A549 (cell line): ENCODE measurements around the gene ZNF90. TPM values are rescaled to one million over a fixed set of nuclear protein-coding genes. Genes with fewer than 3 reads are reported as not detected.
"Not testable (repeated sequence)": the region's sequence is repeated elsewhere in the genome, so short reads cannot be mapped to it uniquely, and the experiment has no call there.

Experiments
- ATAC-seq, 2 experiments: fragments of 200-7000 bp in 1 of 2; fragments of >200 bp in 1 of 2; cut with Nextera tagmentation in 1 of 2; cut with Tn5 transposase in 1 of 2; 3 replicates each; pipeline versions ENCODE4 v1.8.0 to v1.9.1; 2018 to 2020; ENCODE audit warnings: mild to moderate bottlenecking in 1 of 2, moderate library complexity in 1 of 2
- CTCF ChIA-PET: fragments of 300-600 bp; sonication (Branson Sonifier 250); formaldehyde crosslinking; extraction: SDS; loops from one replicate; lab custom pipeline; 2021; ENCODE audit warnings: antibody characterized with exemption, inconsistent platforms; lab: Yijun Ruan, JAX
- POLR2A ChIA-PET: fragments of 350-600 bp; formaldehyde crosslinking; extraction: SDS; loops from one replicate; lab custom pipeline; 2021; ENCODE audit warnings: antibody characterized with exemption, inconsistent platforms; lab: Yijun Ruan, JAX
- DNase-seq, 2 experiments: peaks; one replicate each; pipeline versions ENCODE4 v3.0.0 to v3.0.0-alpha.2; 2011 to 2016; ENCODE audit warnings: low read depth in 1 of 2, low spot score in 1 of 2
- FAIRE-seq: peaks from 2 replicates; lab custom pipeline; 2011; peaks lifted over from hg19 to GRCh38; lab: Jason Lieb, UNC
- H3K27ac ChIP-seq, 2 experiments: fragments of >200 bp; sonication (Bioruptor Twin); formaldehyde crosslinking; 3 replicates each; pipeline ENCODE4 v1.5.1; 2016 to 2017
- H3K4me1 ChIP-seq: fragments of >200 bp; sonication (Bioruptor Twin); formaldehyde crosslinking; 3 replicates; pipeline ENCODE4 v1.6.1; 2016
- H3K4me2 ChIP-seq: fragments of >200 bp; sonication (Bioruptor Twin); formaldehyde crosslinking; 3 replicates; pipeline ENCODE4 v1.6.1; 2016
- H3K4me3 ChIP-seq: fragments of >200 bp; sonication (Bioruptor Twin); formaldehyde crosslinking; 3 replicates; pipeline ENCODE4 v1.5.1; 2016
- H3K9me3 ChIP-seq: fragments of >200 bp; sonication (Bioruptor Twin); formaldehyde crosslinking; 3 replicates; pipeline ENCODE4 v1.6.1; 2016
- ATOH8 ChIP-seq: fragments of 250-450 bp; sonication (Bioruptor Pico); IDR thresholded peaks from 2 replicates; pipeline ENCODE4 v1.5.0; 2020; ENCODE audit warnings: low read depth, mild to moderate bottlenecking, moderate library complexity
- BCL3 ChIP-seq: fragments of >200 bp; sonication (Bioruptor Twin); formaldehyde crosslinking; IDR thresholded peaks from 3 replicates; pipeline ENCODE4 v1.6.1; 2016
- CBX2 ChIP-seq: fragments of 200-600 bp; sonication (generic); IDR thresholded peaks from 2 replicates; pipeline ENCODE4 v1.6.1; 2016; ENCODE audit warnings: low read depth, mild to moderate bottlenecking, borderline replicate concordance
- CHD2 ChIP-seq: fragments of 150-350 bp; IDR thresholded peaks from 2 replicates; pipeline ENCODE4 v1.6.1; 2014; ENCODE audit warnings: low read length; ENCODE audit not compliant: partially characterized antibody
- ESRRA ChIP-seq: fragments of 150-350 bp; IDR thresholded peaks from 2 replicates; pipeline ENCODE4 v1.6.1; 2014; ENCODE audit warnings: mild to moderate bottlenecking, low read length, borderline replicate concordance
- HEYL ChIP-seq: fragments of 250-450 bp; sonication (Bioruptor Pico); IDR thresholded peaks from 2 replicates; pipeline ENCODE4 v1.8.0; 2021; ENCODE audit warnings: mild to moderate bottlenecking, moderate library complexity
- HOXB13 ChIP-seq: fragments of 250-450 bp; sonication (Bioruptor Pico); IDR thresholded peaks from 2 replicates; pipeline ENCODE4 v1.5.0; 2020; ENCODE audit warnings: low read depth, mild to moderate bottlenecking, moderate library complexity
- KDM1A ChIP-seq: fragments of 200-600 bp; sonication (generic); IDR thresholded peaks from 2 replicates; pipeline ENCODE4 v1.6.1; 2016; ENCODE audit warnings: low read depth, mild to moderate bottlenecking
- NPAS2 ChIP-seq: fragments of 250-450 bp; sonication (Bioruptor Pico); IDR thresholded peaks from 2 replicates; pipeline ENCODE4 v1.8.0; 2022; ENCODE audit warnings: mild to moderate bottlenecking, moderate library complexity, borderline replicate concordance
- RARB ChIP-seq: fragments of 250-450 bp; sonication (Bioruptor Pico); IDR thresholded peaks from 2 replicates; pipeline ENCODE4 v1.8.0; 2021; ENCODE audit warnings: mild to moderate bottlenecking, moderate library complexity
- SMC3 ChIP-seq: fragments of >200 bp; sonication (Bioruptor Twin); formaldehyde crosslinking; IDR thresholded peaks from 3 replicates; pipeline ENCODE4 v1.6.1; 2018; ENCODE audit warnings: inconsistent platforms
- WGBS: methylation state at CpG from one replicate; pipeline ENCODE4 v1.1.6; 2017; ENCODE audit errors: missing lambda C conversion rate; 5-methylcytosine and 5-hydroxymethylcytosine counted together
- polyA plus RNA-seq, 4 experiments: library from polyadenylated mRNA; depleted of rRNA in 3 of 4; stranded (reverse); fragments of >200 nt; fragmentation: RNase III in 1 of 4; extraction: RNeasy Plus Mini Kit Qiagen cat#74134 plus additional on column Dnase treatment in 1 of 4; gene quantifications; 2 replicates in 3 of 4; 3 replicates in 1 of 4; pipeline ENCODE4 v1.2.3, GENCODE V29; 2011 to 2017

ZNF90 gene
- polyA plus RNA-seq, 2 of the 4 experiments (the other 2 are of a cell fraction), result not detected

- H3K4me2 ChIP-seq, result no peak overlapping the region
- H3K4me3 ChIP-seq, result no peak overlapping the region
- no peak for TF ChIP-seq NPAS2 (CRISPR knock-in tag)
- no peak for TF ChIP-seq SMC3
- TF ChIP-seq HOXB13 (CRISPR knock-in tag), result no peak
- TF ChIP-seq CHD2, result no peak
- TF ChIP-seq, all 56 proteins: peak for 0
- POLR2A ChIA-PET, result no interaction called here
- no peak for DNase-seq
- H3K4me1 ChIP-seq, result no peaks in the 10 kb centered on the region
- no peaks in the 10 kb centered on the region; the same call in 2 of the 3 replicates for H3K9me3 ChIP-seq
- no peak overlapping the region for H3K27ac ChIP-seq
- CTCF ChIA-PET, result no interaction called here
- WGBS, result 0% methylated on average over 3 of the region's 3 CpGs
- ATAC-seq, result no peak
- no peak for FAIRE-seq
These were observed 29.5 kb downstream of the ZNF90 start for GRCh38 chr19:20107301-20107700.

- H3K27ac ChIP-seq, DNase-seq, ATAC-seq, H3K4me3 ChIP-seq, H3K4me1 ChIP-seq, H3K4me2 ChIP-seq, POLR2A ChIA-PET, H3K9me3 ChIP-seq, CTCF ChIA-PET, FAIRE-seq: not testable (repeated sequence)
- WGBS, result 34% methylated on average over 6 of the region's 6 CpGs
These were observed 40.5 kb downstream of the ZNF90 start for GRCh38 chr19:20118064-20118839.

GRCh38 chr19:20124879-20125278 is 47.1 kb downstream of the ZNF90 start:
- Histone ChIP-seq H3K4me1 (no peaks in the 10 kb centered on the region), H3K27ac (no peak overlapping the region), H3K4me2 (no peak overlapping the region), H3K9me3 (0 out of 3 replicates have a peak, but pooled peaks cover 3% of the 10 kb centered on the region), H3K4me3 (no peak overlapping the region)
- no peak for FAIRE-seq
- no peak for ATAC-seq
- ChIA-PET POLR2A (no interaction called here), CTCF (no interaction called here)
- no peak for DNase-seq
- TF ChIP-seq ATOH8 (CRISPR knock-in tag) (no peak), BCL3 (no peak), NPAS2 (CRISPR knock-in tag) (no peak), HEYL (CRISPR knock-in tag) (no peak), KDM1A (no peak), RARB (no peak), CBX2 (no peak), ESRRA (no peak)
- WGBS, result 62% methylated on average over 14 of the region's 23 CpGs

GRCh38 chr19:20132933-20133332 is 55.1 kb downstream of the ZNF90 start:
- DNase-seq, CTCF ChIA-PET, ATAC-seq, POLR2A ChIA-PET, FAIRE-seq, H3K4me1 ChIP-seq, H3K27ac ChIP-seq, H3K9me3 ChIP-seq, H3K4me2 ChIP-seq, H3K4me3 ChIP-seq: not testable (repeated sequence)
- 0% methylated on average over 2 of the region's 2 CpGs for WGBS

GRCh38 chr19:20137714-20138113 is 59.9 kb downstream of the ZNF90 start:
- H3K4me3 ChIP-seq, H3K9me3 ChIP-seq, CTCF ChIA-PET, ATAC-seq, POLR2A ChIA-PET, H3K27ac ChIP-seq, FAIRE-seq, H3K4me1 ChIP-seq, DNase-seq, H3K4me2 ChIP-seq: not testable (repeated sequence)
- no CpG with 5 or more reads among the region's 29 CpGs for WGBS
